Germinal center (tissue), 1 donor: ENCODE measurements around the gene CIRBP.
"Not testable (repeated sequence)": the region's sequence is repeated elsewhere in the genome, so short reads cannot be mapped to it uniquely, and the experiment has no call there.

ENCODE experiments used
- DNase-seq: peaks from one replicate; pipeline ENCODE4 v3.0.0; 2012; ENCODE audit warnings: mixed read lengths, low spot score

Gene CIRBP

GRCh38 chr19:1311543-1312091, 42.5 kb downstream of the CIRBP start:
- DNase-seq = no peak

DNA sequence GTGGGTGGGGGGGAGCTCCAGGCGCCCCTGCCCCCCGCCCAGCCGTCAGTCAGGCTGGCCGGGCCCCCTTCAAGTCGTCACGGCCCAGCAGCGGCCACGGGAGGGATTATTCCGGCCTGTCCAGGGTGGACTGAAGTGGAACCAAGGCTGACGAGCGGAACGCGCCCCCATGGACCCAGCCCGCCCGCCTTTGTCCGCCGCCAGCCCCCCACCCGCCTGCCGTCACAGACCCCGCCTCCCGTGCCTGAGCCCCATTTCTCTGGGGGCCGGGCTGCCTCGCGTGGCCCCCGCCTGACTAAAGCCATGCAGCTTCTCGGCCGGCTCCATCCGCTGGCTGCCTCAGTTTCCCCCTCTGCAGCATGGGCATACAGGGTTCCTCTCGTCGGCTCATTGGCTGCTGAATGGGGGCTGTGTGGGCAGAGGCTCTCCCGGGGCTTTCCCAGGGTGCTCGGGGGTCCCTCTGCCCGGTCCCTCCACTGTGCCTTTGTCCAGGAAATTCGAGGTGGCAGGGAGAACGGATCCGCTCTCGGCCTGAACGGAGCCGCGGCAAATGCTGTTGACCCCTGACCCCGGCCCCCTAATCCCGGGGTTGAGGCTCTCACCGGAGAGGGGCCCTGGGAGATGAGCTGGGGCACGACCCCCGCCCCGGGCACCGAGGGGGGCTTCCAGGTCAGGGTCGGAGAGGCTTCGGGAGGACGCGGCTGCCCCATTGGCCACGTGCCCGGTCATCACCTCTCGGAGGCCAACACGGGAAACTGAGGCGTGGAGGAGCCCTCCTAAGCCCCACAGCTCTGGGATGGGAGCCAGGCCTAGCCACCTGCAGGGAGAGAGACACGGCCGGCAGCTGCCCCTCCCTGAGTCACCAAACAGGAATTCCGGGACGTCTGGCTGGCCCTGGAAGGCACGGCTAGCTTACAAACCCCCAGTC, 43.9 kb downstream of the CIRBP start:
- DNase-seq = no peak

DNA sequence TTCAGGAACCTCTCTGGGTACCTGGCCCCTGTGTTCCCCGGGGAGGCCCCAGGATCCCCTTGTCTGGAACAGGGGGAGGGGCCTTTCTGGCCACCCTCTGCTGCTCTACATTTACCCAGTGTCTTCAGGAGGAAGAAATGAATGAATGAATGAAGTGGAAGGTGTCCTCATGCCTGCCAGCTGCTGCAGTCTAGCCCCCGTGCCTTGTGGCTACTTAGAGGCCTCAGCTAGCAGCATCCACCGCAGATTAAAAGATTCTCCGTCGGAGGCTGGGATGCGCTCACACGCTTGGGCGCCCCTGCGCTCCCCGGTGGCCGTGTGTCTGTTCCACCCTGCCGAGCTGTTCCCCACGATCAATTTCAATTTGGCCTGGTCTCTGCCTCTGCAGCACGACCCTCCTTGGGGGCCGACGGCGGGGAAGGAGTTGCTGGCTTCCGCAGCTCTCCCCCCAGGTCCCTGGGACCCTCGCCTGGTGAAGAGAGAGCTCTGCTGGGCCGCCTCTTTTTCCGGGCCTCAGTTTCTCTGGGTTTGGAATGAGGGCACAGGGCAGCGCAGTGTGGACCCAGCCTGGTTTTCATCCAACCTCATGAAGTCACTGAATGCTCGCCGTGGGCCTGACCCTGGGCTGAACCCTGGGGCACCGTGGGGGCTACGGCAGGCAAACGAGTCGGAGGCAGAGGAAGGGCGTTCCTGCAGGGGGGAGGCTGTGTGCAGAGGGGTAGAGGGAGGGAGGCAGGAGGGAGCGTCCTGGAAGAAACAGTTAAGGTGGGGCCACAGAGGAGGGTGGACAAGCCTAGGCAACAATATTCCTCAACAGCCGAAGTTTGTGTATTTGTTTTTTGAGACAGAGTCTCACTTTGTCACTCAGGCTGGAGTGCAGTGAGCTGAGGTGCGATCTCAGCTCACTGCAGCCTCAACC, 44.8 kb downstream of the CIRBP start:
- no peak for DNase-seq

- DNase-seq = peak; percentile 58
Observed at GRCh38 chr19:1315470-1316166, 46.5 kb downstream of the CIRBP start.

GRCh38 chr19:1316466-1316865, 47.3 kb downstream of the CIRBP start:
- no peak for DNase-seq

GRCh38 chr19:1317274-1318003, 48.3 kb downstream of the CIRBP start:
- no peak for DNase-seq

DNA sequence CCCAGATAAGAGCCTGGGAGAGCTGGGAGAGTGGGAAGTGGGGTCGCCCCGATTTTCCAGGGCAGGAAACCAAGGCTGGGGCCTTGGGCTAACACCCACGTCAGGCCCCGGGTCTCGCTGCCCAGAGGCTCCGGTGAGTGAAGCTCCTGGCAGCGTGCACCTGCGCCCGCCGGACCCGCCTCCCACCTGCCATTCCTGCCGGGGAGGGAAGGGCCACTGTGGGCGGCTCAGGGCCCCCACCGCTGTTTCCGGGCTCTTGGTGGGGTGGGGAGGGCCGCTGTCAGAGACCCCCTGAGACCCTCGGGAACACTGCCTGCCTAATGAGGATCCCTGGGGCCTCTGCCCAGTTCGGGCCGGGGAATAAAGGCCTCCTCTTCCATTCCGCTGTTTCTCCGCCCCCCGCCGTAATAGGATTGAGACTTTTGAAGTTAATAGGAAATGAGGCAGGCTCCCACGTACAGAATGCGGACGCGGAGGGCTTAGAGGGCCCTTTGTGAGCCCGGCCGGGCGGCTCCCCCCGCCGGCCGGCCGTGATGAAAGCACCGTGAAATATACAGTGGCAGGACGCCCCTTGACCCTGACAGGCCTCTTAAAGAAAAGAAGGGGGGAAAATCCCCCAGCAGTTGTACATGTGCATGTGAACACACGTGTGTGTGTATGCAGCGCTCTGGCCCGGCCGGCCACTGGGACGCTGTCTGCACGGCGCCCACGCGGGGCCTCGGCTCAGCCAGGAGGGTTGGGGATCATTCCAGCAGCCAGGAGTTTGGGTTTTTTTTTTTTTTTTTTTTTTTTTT, 49.7 kb downstream of the CIRBP start:
- no peak for DNase-seq

DNA sequence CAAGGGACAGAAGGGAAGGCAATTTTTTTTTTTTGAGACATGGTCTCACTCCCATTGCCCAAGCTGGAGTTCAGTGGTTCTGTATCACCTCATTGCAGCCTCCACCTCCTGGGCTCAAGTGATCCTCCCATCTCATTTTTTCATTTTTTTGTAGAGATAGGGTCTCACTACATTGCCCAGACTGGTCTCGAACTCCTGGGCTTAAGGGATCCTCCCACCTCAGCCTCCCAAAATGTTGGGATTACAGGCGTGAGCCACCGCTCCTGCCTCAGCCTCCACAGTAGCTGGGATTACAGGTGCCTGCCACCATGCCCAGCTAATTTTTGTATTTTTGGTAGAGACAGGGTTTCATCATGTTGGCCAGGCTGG, 51.1 kb downstream of the CIRBP start:
- not testable (repeated sequence) for DNase-seq

- DNase-seq = no peak
Observed at GRCh38 chr19:1321539-1321938, 52.4 kb downstream of the CIRBP start.

DNA sequence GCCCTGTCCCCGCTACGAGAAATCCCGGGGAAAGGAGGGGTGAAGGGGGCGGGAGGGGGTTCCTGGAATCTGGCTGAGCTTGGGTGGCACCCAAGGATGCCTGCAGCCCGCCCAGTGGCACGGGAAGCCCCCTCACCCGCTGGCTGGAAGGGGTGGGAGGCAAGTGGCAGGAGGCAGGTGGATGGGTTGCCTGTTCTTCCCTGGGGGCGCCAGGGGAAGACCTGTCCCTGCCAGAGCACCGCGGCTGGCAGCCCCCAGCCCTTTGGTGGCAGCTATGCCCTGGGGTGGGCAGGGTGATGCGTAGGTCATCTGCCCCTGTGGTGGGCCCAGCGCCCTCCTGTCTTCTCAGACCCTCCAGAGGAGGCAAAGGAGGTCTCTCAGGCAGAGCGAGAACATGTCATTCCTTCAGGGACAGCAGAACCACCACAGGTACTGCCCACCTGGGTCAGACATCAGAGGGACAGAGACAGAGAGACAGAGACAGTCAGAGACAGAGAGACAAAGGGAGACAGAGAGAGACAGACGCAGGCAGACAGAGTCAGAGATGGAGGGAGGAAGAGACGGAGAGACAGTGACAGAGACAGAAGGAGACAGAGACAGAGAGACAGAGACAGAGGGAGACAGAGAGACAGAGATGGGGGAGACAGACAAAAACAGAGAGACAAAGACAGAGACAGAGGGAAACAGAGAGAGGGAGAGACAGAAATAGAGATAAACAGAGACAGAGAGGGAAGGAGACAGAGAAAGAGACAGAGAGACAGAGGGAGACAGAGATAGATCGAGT, 53.3 kb downstream of the CIRBP start:
- no peak for DNase-seq

- no peak for DNase-seq
Observed at GRCh38 chr19:1324249-1324805, 55.2 kb downstream of the CIRBP start.
